DMS79 treated with DMSO at 0.1 percent for 48 hours (cell line): Measurements from ENCODE around the gene ASXL3.

Source experiments
- DNase-seq: peaks from one replicate; lab custom pipeline; 2025; lab: John Stamatoyannopoulos, UW

ASXL3 gene

GRCh38 chr18:33717339-33717738 is 139.3 kb downstream of the ASXL3 start:
- DNase-seq = no peak

DNA sequence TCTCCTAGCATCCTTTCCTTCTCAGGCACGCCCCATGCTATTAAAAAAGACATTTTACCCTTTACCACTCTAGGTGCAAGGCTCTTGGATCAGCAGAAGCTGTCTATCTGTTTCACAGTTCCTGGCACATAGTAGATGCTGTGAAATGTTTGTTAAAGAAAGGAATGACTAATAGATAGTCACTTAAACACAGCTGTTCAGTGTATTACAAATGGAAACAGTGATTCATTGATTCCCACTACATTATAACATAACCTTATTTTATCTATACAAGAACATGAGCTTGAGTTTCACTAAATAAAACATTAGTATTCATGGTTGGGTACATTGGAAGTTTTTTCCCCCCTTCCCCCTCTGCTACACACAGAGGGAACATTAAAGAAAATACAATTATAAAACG is 142.1 kb downstream of the ASXL3 start:
- no peak for DNase-seq

DNA sequence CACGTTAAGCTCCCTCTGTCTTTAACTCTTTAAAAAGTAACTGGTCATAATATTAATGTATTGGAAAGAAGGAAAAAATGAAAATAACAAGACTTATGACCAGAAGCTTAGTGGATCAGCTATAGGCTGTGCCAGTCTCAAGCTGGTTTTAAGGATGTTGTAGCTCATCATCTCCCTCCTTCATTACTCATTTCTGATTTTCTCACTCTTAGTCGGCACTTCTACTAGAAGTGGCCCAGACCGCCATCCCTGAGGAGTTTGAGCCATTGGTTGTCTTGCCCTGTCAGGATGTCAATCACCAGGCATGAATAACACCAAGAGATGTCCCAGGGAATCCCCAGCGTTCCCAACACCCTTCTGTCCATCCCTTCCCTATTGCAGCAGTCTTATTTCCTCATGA is 151.5 kb downstream of the ASXL3 start:
- DNase-seq = no peak

- DNase-seq = no peak
These were observed 155.4 kb downstream of the ASXL3 start for GRCh38 chr18:33733376-33733775.

DNA sequence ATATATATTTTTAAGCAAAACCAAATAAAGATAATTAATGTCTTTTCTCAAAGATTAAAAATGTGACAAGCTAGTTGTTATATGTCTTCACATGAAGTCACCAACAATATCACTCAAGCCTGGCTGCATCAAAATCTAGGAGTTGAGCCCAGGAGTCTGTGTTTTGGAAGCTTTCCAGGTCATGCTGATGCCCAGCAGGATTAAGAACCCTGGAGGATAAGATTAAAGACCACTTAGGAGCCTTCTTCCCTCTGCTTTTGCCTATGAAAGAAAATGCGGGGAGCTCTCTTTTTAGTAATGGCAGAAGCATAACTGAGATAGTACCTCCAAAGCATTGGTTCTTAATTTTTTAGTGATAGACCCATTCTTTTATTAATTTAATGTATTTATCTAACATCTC is 157.4 kb downstream of the ASXL3 start:
- DNase-seq = peak; percentile 69

GRCh38 chr18:33741760-33742159 is 163.7 kb downstream of the ASXL3 start:
- DNase-seq = no peak

DNA sequence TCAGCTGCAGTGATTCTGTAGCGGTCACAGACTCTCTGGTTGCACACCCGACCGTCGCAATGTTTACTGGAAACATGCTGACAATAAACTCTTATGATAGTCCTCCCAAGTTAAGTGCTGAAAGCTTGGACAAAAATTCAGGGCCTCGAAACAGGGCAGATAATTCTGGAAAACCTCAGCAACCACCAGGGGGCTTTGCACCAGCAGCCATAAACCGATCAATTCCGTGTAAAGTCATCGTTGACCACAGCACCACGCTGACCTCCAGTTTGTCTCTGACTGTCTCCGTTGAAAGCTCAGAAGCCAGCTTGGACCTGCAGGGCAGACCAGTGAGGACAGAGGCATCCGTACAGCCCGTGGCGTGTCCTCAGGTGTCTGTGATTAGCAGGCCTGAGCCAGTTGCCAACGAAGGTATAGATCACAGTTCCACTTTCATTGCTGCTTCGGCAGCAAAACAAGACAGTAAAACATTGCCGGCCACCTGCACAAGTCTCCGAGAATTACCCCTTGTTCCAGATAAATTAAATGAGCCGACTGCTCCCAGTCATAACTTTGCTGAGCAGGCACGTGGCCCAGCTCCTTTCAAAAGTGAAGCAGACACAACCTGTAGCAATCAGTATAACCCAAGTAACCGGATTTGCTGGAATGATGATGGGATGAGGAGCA is 166.1 kb downstream of the ASXL3 start:
- no peak for DNase-seq

GRCh38 chr18:33745151-33745795 is 167.3 kb downstream of the ASXL3 start:
- DNase-seq = peak; percentile 77

DNA sequence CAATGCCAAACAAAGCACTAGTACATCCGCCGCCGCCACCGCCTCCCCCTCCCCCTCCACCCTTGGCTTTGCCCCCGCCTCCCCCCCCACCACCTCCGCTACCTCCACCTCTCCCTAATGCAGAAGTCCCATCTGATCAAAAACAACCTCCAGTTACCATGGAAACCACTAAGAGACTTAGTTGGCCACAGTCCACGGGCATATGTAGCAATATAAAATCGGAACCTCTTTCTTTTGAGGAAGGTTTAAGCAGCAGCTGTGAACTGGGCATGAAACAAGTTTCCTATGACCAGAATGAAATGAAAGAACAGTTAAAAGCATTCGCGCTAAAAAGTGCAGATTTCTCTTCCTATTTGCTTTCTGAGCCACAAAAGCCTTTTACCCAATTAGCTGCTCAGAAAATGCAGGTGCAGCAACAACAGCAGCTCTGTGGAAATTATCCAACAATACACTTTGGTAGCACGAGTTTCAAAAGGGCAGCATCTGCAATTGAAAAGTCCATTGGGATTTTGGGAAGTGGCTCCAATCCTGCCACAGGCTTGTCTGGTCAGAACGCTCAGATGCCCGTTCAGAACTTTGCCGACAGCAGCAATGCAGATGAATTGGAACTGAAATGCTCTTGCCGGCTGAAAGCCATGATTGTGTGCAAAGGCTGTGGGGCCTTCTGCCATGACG is 168.0 kb downstream of the ASXL3 start:
- DNase-seq = peak; percentile 98

GRCh38 chr18:33749834-33750233 is 171.8 kb downstream of the ASXL3 start:
- DNase-seq = no peak

DNA sequence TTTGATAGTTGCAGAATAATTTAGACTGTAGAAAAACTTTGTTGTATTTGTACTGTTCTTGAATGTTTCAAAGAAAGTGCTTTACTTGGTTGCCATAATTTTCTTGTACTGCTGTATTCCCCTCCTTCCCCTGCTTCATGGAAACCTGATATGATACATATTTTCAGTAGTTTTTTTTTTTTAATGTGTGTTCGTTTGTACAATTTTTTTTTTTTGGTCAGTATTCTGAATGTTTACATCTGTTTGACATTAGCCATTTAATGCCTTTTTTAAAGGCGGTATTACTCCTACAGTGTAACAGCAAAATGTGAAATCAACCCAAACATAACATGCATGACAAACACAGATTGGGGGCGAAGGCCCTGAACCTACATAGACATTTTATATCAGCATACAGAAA is 172.3 kb downstream of the ASXL3 start:
- no peak for DNase-seq

GRCh38 chr18:33751613-33752221 is 173.7 kb downstream of the ASXL3 start:
- DNase-seq = peak; percentile 62

GRCh38 chr18:33755391-33755790 is 177.4 kb downstream of the ASXL3 start:
- DNase-seq = no peak

DNA sequence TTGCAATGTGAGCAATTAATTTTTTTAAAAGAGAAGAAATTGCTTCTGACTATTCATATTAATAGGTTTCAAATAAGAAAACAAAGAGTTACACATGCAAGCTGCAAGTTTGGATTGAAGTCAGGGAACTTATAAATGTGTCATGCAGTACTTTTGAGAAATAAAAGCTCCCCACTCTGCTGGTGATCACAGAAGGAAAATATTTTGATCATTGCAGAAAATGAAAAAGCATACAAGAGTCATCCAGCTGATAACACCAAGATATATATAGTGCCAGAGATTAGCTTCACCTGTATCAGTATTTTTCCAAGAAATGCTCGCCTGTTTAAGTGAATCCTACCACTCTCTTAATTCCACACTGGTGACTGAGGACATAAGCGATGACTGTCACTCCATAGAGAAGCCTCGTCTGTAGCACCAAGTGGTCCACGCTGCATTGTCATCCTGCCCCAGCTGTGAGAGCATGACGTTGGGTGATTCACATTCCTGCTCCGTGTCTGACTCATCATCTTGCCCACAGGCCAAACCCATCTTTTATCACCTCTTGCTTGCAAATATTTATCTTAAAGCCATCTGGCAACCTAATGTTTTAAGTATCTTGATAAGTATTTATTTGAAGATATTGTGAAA is 178.0 kb downstream of the ASXL3 start:
- DNase-seq = no peak

DNA sequence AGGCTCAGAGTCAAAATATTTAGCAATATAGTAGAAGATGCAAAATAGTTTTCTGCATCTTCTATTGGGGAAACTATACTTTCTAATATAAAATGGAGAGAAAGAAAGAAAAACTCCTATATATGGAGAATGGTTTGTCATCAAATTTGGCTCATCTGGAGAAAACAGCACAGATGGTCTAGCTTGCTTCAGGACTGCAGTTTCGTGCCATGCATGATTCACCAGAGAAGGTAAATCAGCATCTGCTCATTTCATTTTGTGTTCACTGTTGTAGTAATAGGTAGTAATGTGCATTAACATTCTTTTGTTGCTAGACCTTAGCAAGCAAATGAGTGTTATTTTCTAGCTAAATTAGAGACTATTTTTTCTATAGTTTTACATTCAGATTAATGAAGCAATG is 179.0 kb downstream of the ASXL3 start:
- DNase-seq = no peak

DNA sequence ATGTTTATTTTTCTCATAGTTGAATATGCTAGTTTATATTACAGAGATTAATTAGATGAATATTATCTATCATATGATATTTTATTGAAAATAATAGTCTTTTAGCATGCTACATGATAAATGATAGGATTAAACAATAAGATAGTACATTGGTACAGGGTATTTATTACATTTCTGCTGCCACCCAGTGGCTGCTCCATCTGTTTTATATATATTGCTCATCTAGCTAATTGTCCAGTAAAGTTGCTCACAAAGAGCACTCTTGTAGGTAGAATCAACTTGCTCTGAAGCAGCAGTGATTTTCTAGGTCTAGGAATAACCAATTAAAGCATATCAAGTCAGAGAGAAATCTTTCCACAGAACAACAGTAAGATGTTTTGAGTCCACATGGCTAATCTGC is 183.3 kb downstream of the ASXL3 start:
- no peak for DNase-seq

GRCh38 chr18:33781429-33781828 is 203.4 kb downstream of the ASXL3 start:
- no peak for DNase-seq
